A549 (cell line): Measurements from ENCODE around the gene SH3PXD2A. TPM values are rescaled to one million over a fixed set of nuclear protein-coding genes. Genes with fewer than 3 reads are reported as not detected.
A peak's percentile ranks its signal among the peaks of the same experiment; 100 is the strongest.

Experiments
- ATAC-seq, 2 experiments: fragments of 200-7000 bp in 1 of 2; fragments of >200 bp in 1 of 2; cut with Nextera tagmentation in 1 of 2; cut with Tn5 transposase in 1 of 2; 3 replicates each; pipeline versions ENCODE4 v1.8.0 to v1.9.1; 2018 to 2020; ENCODE audit warnings: mild to moderate bottlenecking in 1 of 2, moderate library complexity in 1 of 2
- CTCF ChIA-PET: fragments of 300-600 bp; sonication (Branson Sonifier 250); formaldehyde crosslinking; extraction: SDS; loops from one replicate; lab custom pipeline; 2021; ENCODE audit warnings: antibody characterized with exemption, inconsistent platforms; lab: Yijun Ruan, JAX
- POLR2A ChIA-PET: fragments of 350-600 bp; formaldehyde crosslinking; extraction: SDS; loops from one replicate; lab custom pipeline; 2021; ENCODE audit warnings: antibody characterized with exemption, inconsistent platforms; lab: Yijun Ruan, JAX
- DNase-seq, 2 experiments: peaks; one replicate each; pipeline versions ENCODE4 v3.0.0 to v3.0.0-alpha.2; 2011 to 2016; ENCODE audit warnings: low read depth in 1 of 2, low spot score in 1 of 2
- FAIRE-seq: peaks from 2 replicates; lab custom pipeline; 2011; peaks lifted over from hg19 to GRCh38; lab: Jason Lieb, UNC
- H3K27ac ChIP-seq, 2 experiments: fragments of >200 bp; sonication (Bioruptor Twin); formaldehyde crosslinking; 3 replicates each; pipeline ENCODE4 v1.5.1; 2016 to 2017
- H3K4me1 ChIP-seq: fragments of >200 bp; sonication (Bioruptor Twin); formaldehyde crosslinking; 3 replicates; pipeline ENCODE4 v1.6.1; 2016
- H3K4me2 ChIP-seq: fragments of >200 bp; sonication (Bioruptor Twin); formaldehyde crosslinking; 3 replicates; pipeline ENCODE4 v1.6.1; 2016
- H3K4me3 ChIP-seq: fragments of >200 bp; sonication (Bioruptor Twin); formaldehyde crosslinking; 3 replicates; pipeline ENCODE4 v1.5.1; 2016
- H3K9me3 ChIP-seq: fragments of >200 bp; sonication (Bioruptor Twin); formaldehyde crosslinking; 3 replicates; pipeline ENCODE4 v1.6.1; 2016
- BHLHE40 ChIP-seq: IDR thresholded peaks from 2 replicates; pipeline ENCODE4 v1.6.1; 2012; ENCODE audit warnings: low read depth, low read length, inconsistent platforms
- CEBPB ChIP-seq, 2 experiments: fragments of >200 bp in 1 of 2; sonication (Bioruptor Twin) in 1 of 2; formaldehyde crosslinking in 1 of 2; IDR thresholded peaks; 2 replicates each; pipeline ENCODE4 v1.6.1; 2012 to 2016
- EHMT2 ChIP-seq: fragments of 200-600 bp; sonication (generic); IDR thresholded peaks from 2 replicates; pipeline ENCODE4 v1.6.1; 2016; ENCODE audit warnings: antibody characterized with exemption, low read depth, mild to moderate bottlenecking, moderate library complexity
- ESRRA ChIP-seq: fragments of 150-350 bp; IDR thresholded peaks from 2 replicates; pipeline ENCODE4 v1.6.1; 2014; ENCODE audit warnings: mild to moderate bottlenecking, low read length, borderline replicate concordance
- GATA3 ChIP-seq: IDR thresholded peaks from 2 replicates; pipeline ENCODE4 v1.6.1; 2012; ENCODE audit warnings: borderline replicate concordance
- JUN ChIP-seq, 2 experiments: fragments of >200 bp; sonication (Bioruptor Twin); formaldehyde crosslinking; IDR thresholded peaks; 2 replicates in 1 of 2; 3 replicates in 1 of 2; pipeline ENCODE4 v1.6.1; 2016 to 2017
- JUNB ChIP-seq: fragments of >200 bp; sonication (Bioruptor Twin); formaldehyde crosslinking; IDR thresholded peaks from 2 replicates; pipeline ENCODE4 v1.6.1; 2016
- PHF8 ChIP-seq: fragments of 200-600 bp; sonication (generic); IDR thresholded peaks from 2 replicates; pipeline ENCODE4 v1.6.1; 2016; ENCODE audit warnings: low read depth, mild to moderate bottlenecking, antibody characterized with exemption, moderate library complexity, borderline replicate concordance
- POLR2A ChIP-seq: IDR thresholded peaks from 2 replicates; pipeline ENCODE4 v1.6.1; 2012; ENCODE audit warnings: mild to moderate bottlenecking, low read length
- POLR2AphosphoS2 ChIP-seq: conservative IDR thresholded peaks from 2 replicates; pipeline ENCODE4 v1.6.1; 2012; ENCODE audit warnings: low read length, improper control_type of control experiment, inconsistent platforms
- RAD21 ChIP-seq, 2 experiments: fragments of >200 bp in 1 of 2; sonication (Bioruptor Twin) in 1 of 2; formaldehyde crosslinking in 1 of 2; IDR thresholded peaks in 1 of 2; conservative IDR thresholded peaks in 1 of 2; 2 replicates in 1 of 2; 3 replicates in 1 of 2; pipeline ENCODE4 v1.6.1; 2012 to 2018; ENCODE audit warnings: inconsistent platforms in 1 of 2
- RNF2 ChIP-seq: fragments of 200-600 bp; sonication (generic); IDR thresholded peaks from 2 replicates; pipeline ENCODE4 v1.6.1; 2016; ENCODE audit warnings: low read depth, mild to moderate bottlenecking, antibody characterized with exemption, moderate library complexity, borderline replicate concordance
- SMC3 ChIP-seq: fragments of >200 bp; sonication (Bioruptor Twin); formaldehyde crosslinking; IDR thresholded peaks from 3 replicates; pipeline ENCODE4 v1.6.1; 2018; ENCODE audit warnings: inconsistent platforms
- TFCP2L1 ChIP-seq: fragments of 250-450 bp; sonication (Bioruptor Pico); IDR thresholded peaks from 2 replicates; pipeline ENCODE4 v1.5.0; 2021; ENCODE audit warnings: mild to moderate bottlenecking
- ZC3H11A ChIP-seq: fragments of 450-650 bp; IDR thresholded peaks from 2 replicates; pipeline ENCODE4 v1.6.1; 2014; ENCODE audit warnings: antibody characterized with exemption, mild to moderate bottlenecking
- ZFP36 ChIP-seq: fragments of 450-650 bp; IDR thresholded peaks from 2 replicates; pipeline ENCODE4 v1.6.1; 2014; ENCODE audit warnings: borderline replicate concordance; ENCODE audit not compliant: partially characterized antibody
- ZSCAN20 ChIP-seq: fragments of 250-450 bp; sonication (Bioruptor Pico); IDR thresholded peaks from 2 replicates; pipeline ENCODE4 v1.8.0; 2022; ENCODE audit warnings: mild to moderate bottlenecking, moderate library complexity
- WGBS: methylation state at CpG from one replicate; pipeline ENCODE4 v1.1.6; 2017; ENCODE audit errors: missing lambda C conversion rate; 5-methylcytosine and 5-hydroxymethylcytosine counted together
- polyA plus RNA-seq, 4 experiments: library from polyadenylated mRNA; depleted of rRNA in 3 of 4; stranded (reverse); fragments of >200 nt; fragmentation: RNase III in 1 of 4; extraction: RNeasy Plus Mini Kit Qiagen cat#74134 plus additional on column Dnase treatment in 1 of 4; gene quantifications; 2 replicates in 3 of 4; 3 replicates in 1 of 4; pipeline ENCODE4 v1.2.3, GENCODE V29; 2011 to 2017
- TF ChIP-seq, protein P1 (sequence below): fragments of >200 bp; sonication (Bioruptor Twin); formaldehyde crosslinking; IDR thresholded peaks from 3 replicates; pipeline ENCODE4 v1.5.1; 2016
- TF ChIP-seq, protein P2 (sequence below): IDR thresholded peaks from 2 replicates; pipeline ENCODE4 v1.6.1; 2012
- TF ChIP-seq, protein P3 (sequence below): fragments of 250-450 bp; sonication (Bioruptor Pico); IDR thresholded peaks from 2 replicates; pipeline ENCODE4 v1.5.0; 2021; ENCODE audit warnings: mild to moderate bottlenecking, moderate library complexity, borderline replicate concordance
- TF ChIP-seq, protein P4 (sequence below): fragments of 450-650 bp; IDR thresholded peaks from 2 replicates; pipeline ENCODE4 v1.6.1; 2014; ENCODE audit warnings: antibody characterized with exemption

The SH3PXD2A gene
- polyA plus RNA-seq, 2 of the 4 experiments (the other 2 are of a cell fraction), result 2.4 to 3.9 TPM

DNA sequence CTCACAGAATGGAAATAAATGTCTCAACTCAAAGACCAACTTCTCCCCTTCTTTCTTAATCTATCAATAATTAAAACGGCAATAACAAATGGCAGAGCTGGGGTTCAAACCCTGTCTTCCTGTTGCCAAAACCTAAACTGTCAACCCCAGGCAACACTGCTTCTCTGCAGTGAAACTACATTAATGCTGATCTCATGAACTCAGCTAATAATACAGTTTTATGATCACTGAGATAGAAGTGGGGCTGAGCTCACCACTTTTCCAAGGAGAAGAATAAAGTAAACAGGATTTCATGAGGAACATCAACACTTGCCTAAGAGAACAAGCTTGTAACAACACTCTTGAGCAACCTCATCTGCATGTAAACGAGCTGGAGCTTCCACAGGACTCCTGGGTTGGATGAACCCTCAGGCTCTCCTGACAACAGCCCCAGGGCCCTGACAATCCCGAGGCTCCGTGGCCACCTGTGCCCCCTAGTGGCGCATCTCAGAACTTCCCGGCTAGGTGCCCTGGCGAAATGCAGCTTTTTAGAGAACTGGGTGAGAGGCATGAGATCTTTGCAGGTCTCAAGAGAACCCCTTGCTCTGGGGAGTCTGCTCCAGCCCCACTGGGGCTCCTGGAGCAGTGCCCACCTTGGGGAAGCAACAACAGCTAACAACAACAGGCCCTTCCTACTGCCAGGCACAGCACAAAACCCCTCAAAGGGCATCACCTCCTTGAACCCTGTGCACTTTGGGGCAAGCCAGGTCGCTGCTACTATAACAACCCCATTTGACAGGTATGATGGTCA, 169.3 kb downstream of the SH3PXD2A start:
- no peak for FAIRE-seq

DNA sequence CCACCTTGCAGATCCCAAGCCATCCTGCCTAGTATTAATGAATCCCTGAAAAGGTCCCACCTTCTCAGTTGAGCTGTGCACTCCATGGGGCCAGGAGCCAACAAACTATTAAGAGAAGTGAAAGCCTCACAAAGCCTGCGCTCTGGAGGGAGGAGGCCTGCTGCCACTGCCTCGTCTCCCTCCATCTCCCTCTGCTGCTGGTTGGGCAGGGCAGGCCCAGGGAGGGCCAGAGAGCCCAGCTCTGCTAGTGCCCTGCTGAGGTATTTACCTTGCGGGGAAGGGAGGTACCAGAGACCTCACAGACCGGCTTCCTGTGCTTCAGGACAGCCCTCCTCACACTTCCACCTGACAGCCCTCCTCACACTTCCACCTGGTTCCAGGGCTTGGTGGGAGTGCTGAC, 171.5 kb downstream of the SH3PXD2A start:
- ATAC-seq, result no peak
- POLR2A ChIA-PET, result no interaction called here
- 89% methylated on average over 4 of the region's 4 CpGs for WGBS

More for the DNA sequence above, 169.3 kb downstream of the SH3PXD2A start:
- Histone ChIP-seq H3K27ac (no peak overlapping the region), H3K4me1 (peaks cover 14% of the 10 kb centered on the region), H3K4me2 (no peak overlapping the region), H3K9me3 (no peaks in the 10 kb centered on the region), H3K4me3 (no peak overlapping the region)
- peak; percentile 55 to 91 for DNase-seq
- POLR2A ChIA-PET, result interaction anchor here (0.8 kb wide), 1 partner anchor 10 kb away, joined by 3 read pairs; no protein-coding TSS in a partner anchor
- 21% methylated on average over 8 of the region's 8 CpGs for WGBS
- CTCF ChIA-PET, result interaction anchor here (0.7 to 11.4 kb wide), 55 partner anchors 7 to 528 kb away, joined by 3 to 265 read pairs (median 5); no protein-coding TSS in a partner anchor
- peak; percentile 79 to 90 for ATAC-seq
- TF ChIP-seq, protein P1, sequence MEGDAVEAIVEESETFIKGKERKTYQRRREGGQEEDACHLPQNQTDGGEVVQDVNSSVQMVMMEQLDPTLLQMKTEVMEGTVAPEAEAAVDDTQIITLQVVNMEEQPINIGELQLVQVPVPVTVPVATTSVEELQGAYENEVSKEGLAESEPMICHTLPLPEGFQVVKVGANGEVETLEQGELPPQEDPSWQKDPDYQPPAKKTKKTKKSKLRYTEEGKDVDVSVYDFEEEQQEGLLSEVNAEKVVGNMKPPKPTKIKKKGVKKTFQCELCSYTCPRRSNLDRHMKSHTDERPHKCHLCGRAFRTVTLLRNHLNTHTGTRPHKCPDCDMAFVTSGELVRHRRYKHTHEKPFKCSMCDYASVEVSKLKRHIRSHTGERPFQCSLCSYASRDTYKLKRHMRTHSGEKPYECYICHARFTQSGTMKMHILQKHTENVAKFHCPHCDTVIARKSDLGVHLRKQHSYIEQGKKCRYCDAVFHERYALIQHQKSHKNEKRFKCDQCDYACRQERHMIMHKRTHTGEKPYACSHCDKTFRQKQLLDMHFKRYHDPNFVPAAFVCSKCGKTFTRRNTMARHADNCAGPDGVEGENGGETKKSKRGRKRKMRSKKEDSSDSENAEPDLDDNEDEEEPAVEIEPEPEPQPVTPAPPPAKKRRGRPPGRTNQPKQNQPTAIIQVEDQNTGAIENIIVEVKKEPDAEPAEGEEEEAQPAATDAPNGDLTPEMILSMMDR, result peak; percentile 79
- TF ChIP-seq POLR2A, result no peak
- TF ChIP-seq RAD21 (conservative IDR thresholded peaks at IDR 0.05 in 1 of 2, IDR thresholded peaks at IDR 0.05 in 1 of 2), result peak; percentile 73 to 79
- peak; percentile 68 for TF ChIP-seq SMC3

DNA sequence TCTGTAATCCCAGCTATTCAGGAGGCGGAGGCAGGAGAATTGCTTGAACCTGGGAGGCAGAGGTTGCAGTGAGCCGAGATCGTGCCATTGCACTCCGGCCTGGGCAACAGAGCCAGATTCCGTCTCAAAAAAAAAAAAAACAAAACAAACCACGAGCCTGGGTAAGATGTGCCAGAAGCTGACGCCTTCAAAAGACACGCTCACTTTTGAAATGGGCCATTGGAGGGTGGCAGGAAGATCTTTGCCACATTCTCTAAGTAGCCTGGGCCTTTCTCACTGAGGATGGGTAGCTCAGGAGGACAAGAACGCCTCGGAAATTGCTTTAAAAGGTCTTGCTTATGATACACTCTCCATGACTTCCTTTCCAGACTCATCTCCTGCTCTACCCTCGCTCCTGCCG, 172.7 kb downstream of the SH3PXD2A start:
- POLR2A ChIA-PET, result no interaction called here

More for the DNA sequence above, 171.5 kb downstream of the SH3PXD2A start:
- DNase-seq, result no peak
- Histone ChIP-seq H3K27ac (no peak overlapping the region), H3K4me1 (peaks cover 11% of the 10 kb centered on the region), H3K4me3 (no peak overlapping the region), H3K4me2 (no peak overlapping the region), H3K9me3 (no peaks in the 10 kb centered on the region)
- FAIRE-seq, result no peak
- CTCF ChIA-PET, result interaction anchor here (1.9 to 11.4 kb wide), 2 partner anchors 12 to 87 kb away, joined by 5 to 265 read pairs; no protein-coding TSS in a partner anchor
- no peak for TF ChIP-seq JUNB
- no peak for TF ChIP-seq JUN (IDR thresholded peaks at IDR 0.05)
- no peak for TF ChIP-seq POLR2AphosphoS2
- no peak for TF ChIP-seq ZSCAN20 (CRISPR knock-in tag)
- TF ChIP-seq TFCP2L1 (CRISPR knock-in tag), result no peak
- TF ChIP-seq, protein P2, sequence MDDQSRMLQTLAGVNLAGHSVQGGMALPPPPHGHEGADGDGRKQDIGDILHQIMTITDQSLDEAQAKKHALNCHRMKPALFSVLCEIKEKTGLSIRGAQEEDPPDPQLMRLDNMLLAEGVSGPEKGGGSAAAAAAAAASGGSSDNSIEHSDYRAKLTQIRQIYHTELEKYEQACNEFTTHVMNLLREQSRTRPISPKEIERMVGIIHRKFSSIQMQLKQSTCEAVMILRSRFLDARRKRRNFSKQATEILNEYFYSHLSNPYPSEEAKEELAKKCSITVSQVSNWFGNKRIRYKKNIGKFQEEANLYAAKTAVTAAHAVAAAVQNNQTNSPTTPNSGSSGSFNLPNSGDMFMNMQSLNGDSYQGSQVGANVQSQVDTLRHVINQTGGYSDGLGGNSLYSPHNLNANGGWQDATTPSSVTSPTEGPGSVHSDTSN, result no peak
- no peak for TF ChIP-seq ZC3H11A
- TF ChIP-seq POLR2A, result no peak
- no peak for TF ChIP-seq EHMT2
- TF ChIP-seq, protein P3, sequence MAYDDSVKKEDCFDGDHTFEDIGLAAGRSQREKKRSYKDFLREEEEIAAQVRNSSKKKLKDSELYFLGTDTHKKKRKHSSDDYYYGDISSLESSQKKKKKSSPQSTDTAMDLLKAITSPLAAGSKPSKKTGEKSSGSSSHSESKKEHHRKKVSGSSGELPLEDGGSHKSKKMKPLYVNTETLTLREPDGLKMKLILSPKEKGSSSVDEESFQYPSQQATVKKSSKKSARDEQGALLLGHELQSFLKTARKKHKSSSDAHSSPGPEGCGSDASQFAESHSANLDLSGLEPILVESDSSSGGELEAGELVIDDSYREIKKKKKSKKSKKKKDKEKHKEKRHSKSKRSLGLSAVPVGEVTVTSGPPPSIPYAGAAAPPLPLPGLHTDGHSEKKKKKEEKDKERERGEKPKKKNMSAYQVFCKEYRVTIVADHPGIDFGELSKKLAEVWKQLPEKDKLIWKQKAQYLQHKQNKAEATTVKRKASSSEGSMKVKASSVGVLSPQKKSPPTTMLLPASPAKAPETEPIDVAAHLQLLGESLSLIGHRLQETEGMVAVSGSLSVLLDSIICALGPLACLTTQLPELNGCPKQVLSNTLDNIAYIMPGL (CRISPR knock-in tag), result no peak
- TF ChIP-seq ESRRA, result no peak
- TF ChIP-seq CEBPB (IDR thresholded peaks at IDR 0.05), result no peak

More for the DNA sequence above, 172.7 kb downstream of the SH3PXD2A start:
- 89% methylated on average over 12 of the region's 12 CpGs for WGBS
- Histone ChIP-seq H3K4me1 (peaks cover 3% of the 10 kb centered on the region; the same call in 1 of the 3 replicates), H3K27ac (no peak overlapping the region), H3K4me3 (no peak overlapping the region), H3K9me3 (no peaks in the 10 kb centered on the region)
- no peak for ATAC-seq
- no peak for DNase-seq
- FAIRE-seq, result no peak
- TF ChIP-seq ZC3H11A (no peak), ZFP36 (no peak), JUN (IDR thresholded peaks at IDR 0.05) (no peak), RNF2 (no peak), GATA3 (no peak), BHLHE40 (no peak), PHF8 (no peak)
- TF ChIP-seq, protein P4, sequence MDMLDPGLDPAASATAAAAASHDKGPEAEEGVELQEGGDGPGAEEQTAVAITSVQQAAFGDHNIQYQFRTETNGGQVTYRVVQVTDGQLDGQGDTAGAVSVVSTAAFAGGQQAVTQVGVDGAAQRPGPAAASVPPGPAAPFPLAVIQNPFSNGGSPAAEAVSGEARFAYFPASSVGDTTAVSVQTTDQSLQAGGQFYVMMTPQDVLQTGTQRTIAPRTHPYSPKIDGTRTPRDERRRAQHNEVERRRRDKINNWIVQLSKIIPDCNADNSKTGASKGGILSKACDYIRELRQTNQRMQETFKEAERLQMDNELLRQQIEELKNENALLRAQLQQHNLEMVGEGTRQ, result no peak
- TF ChIP-seq, all 56 proteins: peak for 0
- CTCF ChIA-PET, result interaction anchor here (0.6 to 11.4 kb wide), 3 partner anchors 13 to 85 kb away, joined by 3 to 265 read pairs (median 5); no protein-coding TSS in a partner anchor
- H3K4me2 ChIP-seq, result no peak overlapping the region
